ENCODE results near the gene IFIT1.

Gene IFIT1, protein sequence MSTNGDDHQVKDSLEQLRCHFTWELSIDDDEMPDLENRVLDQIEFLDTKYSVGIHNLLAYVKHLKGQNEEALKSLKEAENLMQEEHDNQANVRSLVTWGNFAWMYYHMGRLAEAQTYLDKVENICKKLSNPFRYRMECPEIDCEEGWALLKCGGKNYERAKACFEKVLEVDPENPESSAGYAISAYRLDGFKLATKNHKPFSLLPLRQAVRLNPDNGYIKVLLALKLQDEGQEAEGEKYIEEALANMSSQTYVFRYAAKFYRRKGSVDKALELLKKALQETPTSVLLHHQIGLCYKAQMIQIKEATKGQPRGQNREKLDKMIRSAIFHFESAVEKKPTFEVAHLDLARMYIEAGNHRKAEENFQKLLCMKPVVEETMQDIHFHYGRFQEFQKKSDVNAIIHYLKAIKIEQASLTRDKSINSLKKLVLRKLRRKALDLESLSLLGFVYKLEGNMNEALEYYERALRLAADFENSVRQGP

DNA sequence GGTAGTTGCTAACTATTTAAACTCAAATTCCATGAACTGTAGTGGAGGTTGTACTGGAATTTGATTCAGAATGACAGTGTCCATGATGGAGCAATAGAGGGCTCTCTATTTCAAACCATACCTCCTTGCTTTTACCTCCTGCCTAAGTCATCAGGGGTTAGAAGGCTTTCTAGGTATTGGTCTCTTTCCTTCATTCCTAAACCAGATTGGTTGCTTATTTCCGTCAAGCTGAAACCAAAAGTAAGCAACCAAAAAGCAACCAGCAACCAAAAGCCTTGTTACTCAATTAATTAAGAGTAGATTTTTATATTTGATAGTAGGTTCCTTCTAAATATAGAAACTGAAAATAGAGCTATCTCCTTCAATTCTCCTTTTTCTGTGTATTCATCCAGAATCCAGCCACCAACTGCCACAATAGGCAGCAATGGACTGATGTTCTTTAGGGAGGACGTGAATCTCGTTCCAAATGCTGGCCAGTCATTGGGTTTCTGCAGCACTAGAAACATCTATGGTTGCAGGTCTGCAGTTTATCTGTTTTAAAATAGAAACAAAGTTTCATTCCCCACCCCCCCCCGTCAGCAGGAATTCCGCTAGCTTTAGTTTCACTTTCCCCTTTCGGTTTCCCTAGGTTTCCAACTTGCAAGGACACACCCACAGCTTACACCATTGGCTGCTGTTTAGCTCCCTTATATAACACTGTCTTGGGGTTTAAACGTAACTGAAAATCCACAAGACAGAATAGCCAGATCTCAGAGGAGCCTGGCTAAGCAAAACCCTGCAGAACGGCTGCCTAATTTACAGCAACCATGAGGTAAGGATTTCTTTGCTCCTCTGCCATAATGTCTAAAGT, at the start of gene IFIT1:
TSS of gene IFIT1 (plus strand) at position 717 of the 850 bp plus-strand sequence. CDS start at position 807, 90 bp downstream.
- peak; percentile 95 for DNase-seq

DNA sequence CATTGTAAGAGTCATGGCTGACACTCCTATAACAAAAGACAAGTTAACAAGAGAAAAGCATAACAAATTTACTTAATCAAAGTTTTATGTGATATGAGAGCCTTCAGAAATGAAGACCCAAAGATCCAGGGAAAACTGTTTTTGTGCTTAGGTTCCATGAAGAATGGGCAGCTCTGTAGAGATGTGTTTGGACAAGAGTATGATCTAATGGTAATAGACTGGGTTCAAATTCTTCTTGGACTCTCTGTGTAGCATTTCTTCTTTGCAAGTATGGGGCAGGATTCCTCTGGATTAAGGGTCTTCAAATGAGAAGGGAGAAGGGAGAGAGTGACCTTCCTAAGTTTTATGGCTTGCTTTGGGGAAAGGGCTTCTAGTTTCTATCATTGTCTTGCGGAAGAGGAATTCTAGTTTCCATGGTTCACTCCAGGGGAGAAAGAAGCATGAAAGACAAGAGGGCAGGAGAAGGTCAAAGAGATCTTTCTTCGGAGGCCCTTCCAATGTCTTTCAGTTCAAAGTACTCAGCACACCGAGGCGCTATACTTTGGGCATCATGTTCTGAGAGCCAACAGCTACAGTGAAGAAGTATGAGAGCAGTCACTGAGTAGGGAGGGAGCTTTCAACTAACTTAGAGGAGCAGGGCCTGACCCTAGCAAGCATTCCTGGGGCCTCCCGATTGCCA, 49.2 kb upstream of the IFIT1 start:
- DNase-seq = no peak

GRCh38 chr10:89344156-89344555, 48.3 kb upstream of the IFIT1 start:
- DNase-seq = no peak

DNA sequence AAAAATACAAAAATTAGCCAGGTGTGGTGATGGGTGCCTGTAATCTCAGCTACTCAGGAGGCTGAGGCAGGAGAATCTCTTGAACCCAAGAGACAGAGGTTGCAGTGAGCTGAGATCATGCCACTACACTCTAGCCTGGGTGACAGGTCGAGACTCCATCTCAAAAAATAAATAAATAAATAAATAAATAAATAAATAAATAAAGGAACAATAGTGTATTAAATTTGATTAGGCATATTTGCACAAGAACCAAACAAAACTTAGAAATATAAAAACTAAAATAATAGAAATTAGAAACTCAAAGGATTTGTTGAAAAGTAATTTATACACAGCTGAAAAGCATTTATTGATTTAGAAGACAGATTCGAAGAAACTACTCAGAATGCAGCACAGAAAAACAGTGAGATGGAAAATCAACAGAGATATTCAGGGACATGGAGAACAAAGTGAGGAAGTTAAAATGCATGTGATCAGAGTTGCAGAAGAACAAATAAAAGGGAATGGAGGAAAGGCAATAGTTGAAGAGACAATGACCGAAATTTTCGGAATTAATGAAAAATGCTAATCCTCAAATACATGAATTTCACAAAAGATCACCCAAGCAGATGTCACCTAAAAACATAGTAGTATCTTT, 46.9 kb upstream of the IFIT1 start:
- DNase-seq = no peak

- DNase-seq = peak; percentile 80
Observed at GRCh38 chr10:89346405-89347254, 45.8 kb upstream of the IFIT1 start.

DNA sequence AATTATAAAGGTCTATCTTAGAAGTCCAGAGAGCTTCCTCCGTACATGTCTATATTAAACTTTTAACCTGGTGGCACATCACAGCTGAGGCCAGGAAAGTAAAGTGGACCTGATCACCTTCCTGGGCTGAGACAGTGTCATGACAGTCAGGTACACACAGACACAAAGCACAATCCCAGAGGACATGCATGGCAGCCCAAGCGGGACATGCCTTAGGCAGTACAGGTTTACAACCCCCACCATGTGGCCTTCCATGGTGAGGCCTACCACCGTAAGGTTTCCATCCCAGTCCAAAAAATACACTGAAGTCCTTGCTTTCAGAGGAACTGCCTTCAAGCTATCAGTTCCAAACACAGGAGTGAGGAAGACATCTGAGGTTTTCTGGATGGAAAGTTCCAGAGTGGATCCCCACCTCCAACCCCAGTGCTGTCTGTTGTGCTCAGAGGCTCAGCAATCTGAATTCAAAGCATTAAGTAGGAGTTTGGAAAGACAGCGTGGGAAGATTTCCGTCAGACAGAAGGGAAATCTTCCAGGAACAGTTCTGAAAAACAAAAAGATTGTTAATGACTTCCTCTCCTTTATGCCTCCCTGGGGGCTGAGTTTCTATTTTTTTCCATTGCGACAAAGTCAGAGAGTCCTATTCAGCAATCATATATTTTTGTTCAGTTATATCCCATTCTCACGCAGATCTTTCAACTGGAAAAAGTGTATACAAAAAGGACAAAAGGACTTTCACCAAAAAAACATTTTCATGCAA, 44.5 kb upstream of the IFIT1 start:
- no peak for DNase-seq

- DNase-seq = no peak
Observed at GRCh38 chr10:89348481-89348880, 43.9 kb upstream of the IFIT1 start.

DNA sequence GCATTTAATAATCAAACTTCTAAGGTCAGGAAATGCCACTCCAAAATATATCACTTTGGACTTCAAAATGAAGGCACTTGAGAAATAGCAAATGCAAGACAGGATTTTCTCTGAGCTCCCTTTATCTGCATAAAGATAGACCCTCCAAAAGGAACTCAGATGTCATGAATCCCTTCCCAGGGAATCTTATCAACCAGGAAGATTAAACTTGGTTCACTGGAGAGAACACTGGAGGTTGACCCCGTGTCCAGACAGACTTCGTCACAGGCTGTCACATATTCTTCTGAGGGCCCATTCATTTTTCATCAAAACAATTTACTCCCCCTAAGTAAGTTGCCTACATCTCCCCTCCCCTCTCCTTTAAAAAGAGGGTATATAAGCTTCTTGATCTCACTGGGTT, 43.4 kb upstream of the IFIT1 start:
- DNase-seq = no peak

- DNase-seq = peak; percentile 38
Observed at GRCh38 chr10:89350631-89351315, 41.6 kb upstream of the IFIT1 start.

- peak; percentile 26 for DNase-seq
Observed at GRCh38 chr10:89351412-89351779, 41.0 kb upstream of the IFIT1 start.

DNA sequence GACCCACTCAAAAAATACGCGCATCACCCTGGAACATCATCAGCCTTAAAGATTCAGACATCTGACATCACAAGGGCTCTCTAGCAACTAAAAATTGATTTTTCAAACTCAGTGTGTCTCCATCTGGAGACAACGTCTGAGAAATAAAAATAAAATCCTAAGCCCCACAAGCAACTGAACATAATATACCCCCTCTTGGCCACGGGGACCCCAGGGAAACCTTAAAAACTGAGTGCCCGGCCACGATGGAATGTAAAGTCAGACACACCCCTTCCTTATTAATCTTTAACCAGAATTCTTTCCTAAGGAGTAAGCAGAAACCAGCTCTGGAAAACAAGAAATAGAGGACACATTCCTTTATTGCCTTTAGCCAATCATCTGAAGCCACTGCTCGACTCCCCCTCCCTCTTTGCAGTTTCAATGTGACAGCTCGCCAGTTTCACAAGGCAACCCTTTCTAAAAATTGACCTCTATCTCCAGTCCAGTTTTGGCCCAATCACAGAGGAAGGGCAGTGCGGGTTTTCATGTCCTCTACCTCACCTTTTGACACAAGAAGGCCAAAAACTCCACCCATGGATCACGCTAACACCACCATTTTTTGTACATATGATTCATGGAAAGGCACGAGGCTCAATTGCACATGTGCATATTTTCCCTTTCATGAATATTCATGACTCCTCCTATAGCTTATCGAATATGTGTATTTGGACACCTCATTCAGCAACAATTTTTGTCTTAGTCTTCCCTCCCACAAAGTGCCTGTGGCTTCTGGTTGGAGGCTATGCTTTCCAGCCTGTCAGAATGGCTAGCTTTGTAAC, 40.4 kb upstream of the IFIT1 start:
- DNase-seq = peak; percentile 100

GRCh38 chr10:89352802-89353201, 39.6 kb upstream of the IFIT1 start:
- peak; percentile 9 for DNase-seq

GRCh38 chr10:89355394-89355931, 37.0 kb upstream of the IFIT1 start:
- peak; percentile 93 for DNase-seq

DNA sequence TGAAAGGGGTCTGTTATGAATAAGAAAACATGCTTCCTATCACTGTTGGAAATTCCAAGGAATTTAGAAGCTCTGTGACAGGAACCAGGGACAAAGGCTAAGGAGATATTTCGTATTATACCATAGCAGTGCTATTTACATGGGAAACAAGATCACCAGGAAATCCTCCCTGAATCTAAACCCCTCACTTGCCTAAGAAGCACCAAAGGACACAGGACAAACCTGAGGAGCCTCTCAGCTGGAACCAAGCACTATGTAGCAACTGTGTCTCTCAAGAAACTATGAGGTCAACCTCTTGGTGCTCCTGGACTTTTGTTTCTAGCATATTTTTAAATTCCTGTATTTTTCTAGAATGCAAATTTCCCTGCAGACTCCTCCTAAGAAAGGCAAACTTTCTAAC, 35.3 kb upstream of the IFIT1 start:
- no peak for DNase-seq

- DNase-seq = no peak
Observed at GRCh38 chr10:89357975-89358374, 34.4 kb upstream of the IFIT1 start.

- DNase-seq = no peak
Observed at GRCh38 chr10:89360157-89360556, 32.3 kb upstream of the IFIT1 start.

- DNase-seq = no peak
Observed at GRCh38 chr10:89362929-89363328, 29.5 kb upstream of the IFIT1 start.

- no peak for DNase-seq
Observed at GRCh38 chr10:89363729-89364442, 28.5 kb upstream of the IFIT1 start.

DNA sequence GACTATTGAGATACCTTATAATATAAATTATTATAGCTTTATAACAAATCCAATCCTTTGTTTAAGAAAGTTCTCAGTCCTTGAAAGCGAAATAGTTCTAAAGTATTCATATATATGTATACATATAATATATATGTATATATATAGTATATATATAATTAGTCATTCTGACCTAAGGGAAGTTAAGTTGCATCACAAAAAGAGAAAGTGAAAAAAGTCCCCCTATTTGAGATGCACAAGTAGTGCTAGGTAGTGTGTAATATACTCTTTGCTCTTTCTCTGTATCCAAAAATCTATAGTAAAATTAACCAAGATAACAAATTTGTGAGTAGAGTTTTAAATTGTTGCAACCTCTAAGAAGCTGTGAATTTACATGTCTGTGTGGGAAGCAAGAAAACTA, 27.9 kb upstream of the IFIT1 start:
- DNase-seq = no peak

All from HCEC 1CT (cell line).